ENCODE results near the gene NDST1.

NDST1 gene

DNA sequence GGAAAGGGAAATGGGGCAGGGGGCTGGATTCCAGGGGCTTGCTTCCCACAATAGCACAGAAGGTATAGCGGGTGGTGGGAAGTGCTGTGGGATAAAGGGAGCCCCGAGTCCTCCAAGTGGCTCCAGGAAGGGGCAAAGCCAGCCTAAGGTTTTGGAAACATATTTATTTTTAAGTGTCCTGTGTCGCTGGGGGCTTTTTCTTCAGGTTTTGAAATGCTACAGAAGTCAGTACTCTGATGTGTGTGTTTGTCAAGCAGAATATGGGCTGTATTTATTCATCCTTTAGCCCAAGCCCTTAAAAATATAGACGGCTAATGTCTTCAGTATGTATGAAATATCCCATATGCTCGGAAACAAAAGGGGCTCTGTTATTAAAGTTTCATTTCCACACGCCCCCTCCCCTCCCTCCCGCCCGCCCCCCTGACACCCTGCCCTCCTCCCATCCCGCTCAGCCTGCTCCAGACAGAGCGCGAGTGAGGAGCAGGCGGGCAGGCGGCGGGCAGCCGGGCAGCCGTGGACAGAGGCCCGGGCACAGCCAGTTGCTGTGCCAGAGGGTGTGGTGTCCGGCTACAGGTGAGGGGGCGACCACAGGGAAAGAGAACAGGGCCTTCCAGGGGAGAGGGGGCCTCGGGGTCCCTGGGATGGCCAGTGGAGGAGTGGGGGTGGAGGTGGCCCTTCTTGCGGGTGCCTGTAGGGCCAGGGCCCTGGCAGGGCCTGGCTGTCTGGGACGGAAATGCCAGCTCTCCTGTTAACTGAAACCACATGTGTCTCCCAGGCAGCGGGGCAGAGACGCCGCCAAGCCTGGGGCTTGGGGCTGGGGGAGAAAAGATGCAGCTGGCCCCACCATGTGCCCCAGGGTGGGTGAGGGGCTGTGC, 92.9 kb downstream of the NDST1 start:
- no peak overlapping the region for H3K4me3 ChIP-seq (ENCODE audit: control insufficient read depth in 1 of 7, extremely low read depth in 1 of 7, insufficient read depth in 4 of 7, low read depth in 2 of 7, low read length in 6 of 7)

DNA sequence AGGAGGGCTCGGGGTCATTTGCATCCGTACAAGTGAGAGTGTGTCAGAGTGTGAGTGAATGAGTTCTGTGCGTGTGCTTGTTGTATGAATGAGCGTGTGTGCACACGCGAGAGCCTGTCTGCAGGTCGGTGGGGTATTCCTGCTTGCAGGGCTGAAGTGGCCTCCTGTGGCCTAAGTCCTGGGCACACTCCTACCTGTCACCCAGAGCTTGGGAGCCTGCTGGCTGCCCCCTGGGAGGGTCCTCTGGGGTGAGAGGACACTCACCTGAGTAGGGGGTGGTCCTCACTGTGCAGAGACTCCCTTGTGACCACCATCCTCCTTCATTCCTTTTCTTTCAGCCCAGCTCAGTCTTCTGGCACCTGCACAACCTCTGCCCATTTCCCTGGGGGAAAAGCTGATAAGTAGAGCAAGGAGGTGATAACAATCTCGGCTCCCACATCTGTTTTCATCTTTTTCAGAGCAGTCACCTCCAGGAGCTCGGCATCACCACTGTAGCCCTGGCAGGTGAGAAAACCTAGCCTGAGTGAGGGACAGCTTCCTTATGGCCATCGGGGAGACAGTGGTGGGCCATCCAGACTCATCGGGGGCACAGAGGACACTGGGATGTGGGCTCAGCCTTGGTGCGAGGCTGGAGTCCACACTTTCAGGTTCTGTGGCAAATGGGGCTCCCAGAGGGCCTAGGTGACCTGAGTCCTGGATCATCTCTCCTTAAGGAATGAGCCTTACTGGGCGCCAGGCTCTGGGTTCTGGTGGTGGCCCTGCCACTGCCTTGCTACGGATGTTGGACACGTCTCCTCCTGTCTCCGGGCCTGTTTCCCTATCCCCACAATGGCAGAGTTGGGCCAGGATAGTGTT, 93.8 kb downstream of the NDST1 start:
- 93% methylated on average over 13 of the region's 16 CpGs for WGBS (ENCODE audit: insufficient coverage)
- ChIA-PET POLR2A (no interaction called here), CTCF (interaction anchor here (0.8 to 1.2 kb wide), 2 partner anchors 11 to 13 kb away, joined by 3 to 4 read pairs; no protein-coding TSS in a partner anchor)
- H3K36me3 ChIP-seq (ENCODE audit: control insufficient read depth in 4 of 4, insufficient read depth in 4 of 4, low read length in 3 of 4), result no peaks in the 10 kb centered on the region
- no peak for DNase-seq
- no peaks in the 10 kb centered on the region for H3K27me3 ChIP-seq (replicated peaks in 2 of 5; ENCODE audit: control insufficient read depth in 4 of 5, insufficient read depth in 5 of 5, low read length in 4 of 5)
- H3K27ac ChIP-seq (ENCODE audit: insufficient read depth in 1 of 2, low read depth in 1 of 2, low read length in 2 of 2, poor library complexity in 1 of 2, severe bottlenecking in 2 of 2), result no peak overlapping the region
- no peak overlapping the region for H3K4me3 ChIP-seq (ENCODE audit: control insufficient read depth in 1 of 7, extremely low read depth in 1 of 7, insufficient read depth in 4 of 7, low read depth in 2 of 7, low read length in 6 of 7)
- H3K4me1 ChIP-seq (ENCODE audit: control extremely low read depth in 1 of 4, control insufficient read depth in 4 of 4, insufficient read depth in 4 of 4, low read length in 3 of 4), result peaks cover 0 to 4% (median 3%) of the 10 kb centered on the region in 4 experiments
- no peaks in the 10 kb centered on the region for H3K9me3 ChIP-seq (ENCODE audit: control extremely low read depth in 1 of 5, control insufficient read depth in 4 of 5, insufficient read depth in 2 of 5, low read depth in 1 of 5, low read length in 4 of 5)

More for the DNA sequence above, 92.9 kb downstream of the NDST1 start:
- no peaks in the 10 kb centered on the region for H3K36me3 ChIP-seq (ENCODE audit: control insufficient read depth in 4 of 4, insufficient read depth in 4 of 4, low read length in 3 of 4)
- H3K27ac ChIP-seq (ENCODE audit: insufficient read depth in 1 of 2, low read depth in 1 of 2, low read length in 2 of 2, poor library complexity in 1 of 2, severe bottlenecking in 2 of 2), result no peak overlapping the region
- no peaks in the 10 kb centered on the region for H3K27me3 ChIP-seq (replicated peaks in 2 of 5; ENCODE audit: control insufficient read depth in 4 of 5, insufficient read depth in 5 of 5, low read length in 4 of 5)
- WGBS (ENCODE audit: insufficient coverage), result 95% methylated on average over 7 of the region's 25 CpGs
- H3K9me3 ChIP-seq (ENCODE audit: control extremely low read depth in 1 of 5, control insufficient read depth in 4 of 5, insufficient read depth in 2 of 5, low read depth in 1 of 5, low read length in 4 of 5), result no peaks in the 10 kb centered on the region
- CTCF ChIA-PET, result interaction anchor here (0.8 to 1.2 kb wide), 2 partner anchors 12 to 14 kb away, joined by 3 to 4 read pairs; no protein-coding TSS in a partner anchor
- DNase-seq, result no peak
- H3K4me1 ChIP-seq (ENCODE audit: control extremely low read depth in 1 of 4, control insufficient read depth in 4 of 4, insufficient read depth in 4 of 4, low read length in 3 of 4), result peaks cover 0 to 10% (median 5%) of the 10 kb centered on the region in 4 experiments
- POLR2A ChIA-PET, result no interaction called here

DNA sequence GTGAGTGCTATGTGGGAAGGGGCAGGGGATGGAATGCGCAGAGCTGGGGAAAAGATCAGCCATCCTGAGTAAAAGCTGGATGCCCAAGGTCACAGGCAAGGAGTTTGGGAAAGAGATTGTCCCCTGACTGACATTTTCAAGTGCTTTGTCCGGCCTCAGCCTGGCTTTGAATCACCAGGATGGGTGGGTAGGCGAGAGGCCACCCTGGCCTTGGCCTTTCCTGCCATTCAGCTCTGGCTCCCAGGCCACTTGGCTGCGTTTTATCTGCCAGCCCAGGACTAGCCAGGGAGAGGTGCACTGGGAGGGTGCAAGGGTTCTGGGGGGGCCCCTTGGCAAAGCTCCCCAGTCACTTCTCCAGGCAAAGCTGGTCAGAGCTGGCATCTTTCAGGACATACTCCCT, 95.1 kb downstream of the NDST1 start:
- Histone ChIP-seq H3K9me3 (ENCODE audit: control extremely low read depth in 1 of 5, control insufficient read depth in 4 of 5, insufficient read depth in 2 of 5, low read depth in 1 of 5, low read length in 4 of 5) (no peaks in the 10 kb centered on the region), H3K4me1 (ENCODE audit: control extremely low read depth in 1 of 4, control insufficient read depth in 4 of 4, insufficient read depth in 4 of 4, low read length in 3 of 4) (peaks cover 0 to 3% (median 0%) of the 10 kb centered on the region in 4 experiments), H3K27me3 (replicated peaks in 2 of 5; ENCODE audit: control insufficient read depth in 4 of 5, insufficient read depth in 5 of 5, low read length in 4 of 5) (no peaks in the 10 kb centered on the region), H3K27ac (ENCODE audit: insufficient read depth in 1 of 2, low read depth in 1 of 2, low read length in 2 of 2, poor library complexity in 1 of 2, severe bottlenecking in 2 of 2) (no peak overlapping the region), H3K4me3 (ENCODE audit: control insufficient read depth in 1 of 7, extremely low read depth in 1 of 7, insufficient read depth in 4 of 7, low read depth in 2 of 7, low read length in 6 of 7) (no peak overlapping the region), H3K36me3 (ENCODE audit: control insufficient read depth in 4 of 4, insufficient read depth in 4 of 4, low read length in 3 of 4) (no peaks in the 10 kb centered on the region)
- DNase-seq, result no peak
- CTCF ChIA-PET, result interaction anchor here (0.6 to 0.9 kb wide), 3 partner anchors 11 to 51 kb away, joined by 3 read pairs; no protein-coding TSS in a partner anchor
- POLR2A ChIA-PET, result interaction anchor here (0.6 kb wide), 1 partner anchor 9 kb away, joined by 3 read pairs; no protein-coding TSS in a partner anchor
- 100% methylated on average over 4 of the region's 4 CpGs for WGBS (ENCODE audit: insufficient coverage)

DNA sequence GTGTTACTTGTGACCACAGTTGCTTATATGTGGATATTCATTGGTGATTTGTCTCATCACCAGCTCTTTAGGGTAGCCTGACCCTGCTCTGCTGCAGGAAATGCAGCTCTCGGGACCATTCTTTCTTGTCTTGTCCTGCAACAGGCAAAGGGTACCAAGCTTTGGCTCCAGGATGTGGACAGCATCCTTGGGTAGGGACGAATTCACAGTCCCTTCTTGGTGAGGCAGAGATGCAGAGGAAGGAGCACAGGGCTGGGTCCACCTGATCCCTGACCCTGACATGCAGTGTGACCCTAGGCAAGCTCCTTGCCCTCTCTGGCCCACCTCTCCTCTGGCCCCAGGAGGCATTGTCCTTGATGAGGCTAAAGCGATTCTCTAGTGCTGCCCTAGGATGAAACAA, 95.6 kb downstream of the NDST1 start:
- Histone ChIP-seq H3K4me1 (ENCODE audit: control extremely low read depth in 1 of 4, control insufficient read depth in 4 of 4, insufficient read depth in 4 of 4, low read length in 3 of 4) (peaks cover 0 to 3% (median 0%) of the 10 kb centered on the region in 4 experiments), H3K27me3 (replicated peaks in 2 of 5; ENCODE audit: control insufficient read depth in 4 of 5, insufficient read depth in 5 of 5, low read length in 4 of 5) (no peaks in the 10 kb centered on the region), H3K9me3 (ENCODE audit: control extremely low read depth in 1 of 5, control insufficient read depth in 4 of 5, insufficient read depth in 2 of 5, low read depth in 1 of 5, low read length in 4 of 5) (no peaks in the 10 kb centered on the region), H3K36me3 (ENCODE audit: control insufficient read depth in 4 of 4, insufficient read depth in 4 of 4, low read length in 3 of 4) (no peaks in the 10 kb centered on the region), H3K4me3 (ENCODE audit: control insufficient read depth in 1 of 7, extremely low read depth in 1 of 7, insufficient read depth in 4 of 7, low read depth in 2 of 7, low read length in 6 of 7) (no peak overlapping the region), H3K27ac (ENCODE audit: insufficient read depth in 1 of 2, low read depth in 1 of 2, low read length in 2 of 2, poor library complexity in 1 of 2, severe bottlenecking in 2 of 2) (no peak overlapping the region)
- ChIA-PET POLR2A (interaction anchor here (0.6 kb wide), 1 partner anchor 9 kb away, joined by 3 read pairs; no protein-coding TSS in a partner anchor), CTCF (interaction anchor here (0.6 to 1.4 kb wide), 4 partner anchors 10 to 51 kb away, joined by 3 read pairs; no protein-coding TSS in a partner anchor)
- DNase-seq, result no peak
- WGBS (ENCODE audit: insufficient coverage), result 94% methylated on average over 2 of the region's 3 CpGs

DNA sequence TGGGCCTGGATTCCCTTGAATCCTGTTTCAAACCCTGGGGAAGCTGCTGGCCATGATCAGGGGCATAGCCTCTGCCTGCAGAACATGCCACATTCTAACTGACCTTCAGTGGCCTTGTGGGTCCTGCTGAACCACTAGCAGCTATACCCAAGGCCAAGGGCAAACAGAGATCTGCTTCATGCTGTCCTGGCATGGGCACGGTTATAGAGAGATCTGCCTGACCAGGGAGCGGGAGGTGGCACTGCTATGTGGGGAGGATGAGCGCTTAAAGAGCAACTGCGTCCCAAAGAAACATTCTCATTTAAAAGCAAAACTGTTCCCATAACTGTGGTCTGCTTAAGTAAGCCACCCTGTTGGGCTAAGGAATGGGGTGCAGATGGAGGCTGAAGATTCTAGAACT, 96.1 kb downstream of the NDST1 start:
- no peaks in the 10 kb centered on the region for H3K27me3 ChIP-seq (replicated peaks in 2 of 5; ENCODE audit: control insufficient read depth in 4 of 5, insufficient read depth in 5 of 5, low read length in 4 of 5)
- no peaks in the 10 kb centered on the region for H3K9me3 ChIP-seq (ENCODE audit: control extremely low read depth in 1 of 5, control insufficient read depth in 4 of 5, insufficient read depth in 2 of 5, low read depth in 1 of 5, low read length in 4 of 5)
- ChIA-PET POLR2A (no interaction called here), CTCF (interaction anchor here (1.4 kb wide), 1 partner anchor 11 kb away, joined by 3 read pairs; no protein-coding TSS in a partner anchor)
- no peak overlapping the region for H3K4me3 ChIP-seq (ENCODE audit: control insufficient read depth in 1 of 7, extremely low read depth in 1 of 7, insufficient read depth in 4 of 7, low read depth in 2 of 7, low read length in 6 of 7)
- peaks cover 0 to 3% (median 0%) of the 10 kb centered on the region in 4 experiments for H3K4me1 ChIP-seq (ENCODE audit: control extremely low read depth in 1 of 4, control insufficient read depth in 4 of 4, insufficient read depth in 4 of 4, low read length in 3 of 4)
- WGBS (ENCODE audit: insufficient coverage), result 83% methylated on average over 1 of the region's 4 CpGs
- H3K36me3 ChIP-seq (ENCODE audit: control insufficient read depth in 4 of 4, insufficient read depth in 4 of 4, low read length in 3 of 4), result no peaks in the 10 kb centered on the region
- no peak overlapping the region for H3K27ac ChIP-seq (ENCODE audit: insufficient read depth in 1 of 2, low read depth in 1 of 2, low read length in 2 of 2, poor library complexity in 1 of 2, severe bottlenecking in 2 of 2)
- no peak for DNase-seq

DNA sequence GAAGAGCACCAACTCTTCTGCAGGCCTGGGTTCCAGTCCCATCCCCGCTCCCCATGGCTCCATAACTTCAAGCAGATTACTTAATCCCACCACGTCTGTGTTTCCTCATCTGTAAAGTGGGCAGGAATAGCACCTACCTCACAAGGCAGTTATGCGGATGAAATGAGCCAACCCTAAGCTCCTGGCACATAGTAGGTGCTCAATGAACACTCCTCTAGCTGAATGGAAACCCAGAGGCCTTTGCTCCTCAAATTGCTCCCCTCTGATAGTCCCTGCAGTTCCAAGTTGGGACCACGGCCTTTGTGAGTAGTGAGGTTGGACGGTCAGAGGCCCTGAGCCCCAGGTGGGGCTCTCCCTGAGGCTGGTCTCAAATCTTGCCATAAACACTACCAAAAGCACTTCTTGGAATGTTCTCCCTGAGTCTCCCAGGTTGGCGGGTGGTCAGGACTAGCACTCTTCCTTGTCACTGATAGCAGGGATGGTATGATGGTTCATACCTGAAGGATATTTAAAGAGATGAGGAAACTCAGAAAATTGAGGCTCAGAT, 97.0 kb downstream of the NDST1 start:
- CTCF ChIA-PET, result interaction anchor here (1.4 kb wide), 1 partner anchor 12 kb away, joined by 3 read pairs; no protein-coding TSS in a partner anchor
- no peak for DNase-seq

More for the DNA sequence above, 97.0 kb downstream of the NDST1 start:
- Histone ChIP-seq H3K27me3 (replicated peaks in 2 of 5; ENCODE audit: control insufficient read depth in 4 of 5, insufficient read depth in 5 of 5, low read length in 4 of 5) (no peaks in the 10 kb centered on the region), H3K4me1 (ENCODE audit: control extremely low read depth in 1 of 4, control insufficient read depth in 4 of 4, insufficient read depth in 4 of 4, low read length in 3 of 4) (peaks cover 0 to 3% (median 0%) of the 10 kb centered on the region in 4 experiments), H3K9me3 (ENCODE audit: control extremely low read depth in 1 of 5, control insufficient read depth in 4 of 5, insufficient read depth in 2 of 5, low read depth in 1 of 5, low read length in 4 of 5) (no peaks in the 10 kb centered on the region), H3K4me3 (ENCODE audit: control insufficient read depth in 1 of 7, extremely low read depth in 1 of 7, insufficient read depth in 4 of 7, low read depth in 2 of 7, low read length in 6 of 7) (no peak overlapping the region), H3K36me3 (ENCODE audit: control insufficient read depth in 4 of 4, insufficient read depth in 4 of 4, low read length in 3 of 4) (no peaks in the 10 kb centered on the region), H3K27ac (ENCODE audit: insufficient read depth in 1 of 2, low read depth in 1 of 2, low read length in 2 of 2, poor library complexity in 1 of 2, severe bottlenecking in 2 of 2) (no peak overlapping the region)
- POLR2A ChIA-PET, result no interaction called here
- 92% methylated on average over 2 of the region's 6 CpGs for WGBS (ENCODE audit: insufficient coverage)

Measured in common myeloid progenitor, CD34-positive (primary cell).